Stimulated activated CD4-positive, alpha-beta T cell treated with anti-CD3 and anti-CD28 coated beads, Interleukin-15, amount 100 ng/mL, for 48 hours (primary cell): ENCODE data around the gene FCGBP.
"Not testable (repeated sequence)": the region's sequence is repeated elsewhere in the genome, so short reads cannot be mapped to it uniquely, and the experiment has no call there.

ENCODE experiments used
- DNase-seq, 2 donors: peaks; one replicate each; pipeline ENCODE4 v3.0.0-alpha.2; 2020; ENCODE audit warnings: low read depth in 2 of 2

Gene FCGBP

DNA sequence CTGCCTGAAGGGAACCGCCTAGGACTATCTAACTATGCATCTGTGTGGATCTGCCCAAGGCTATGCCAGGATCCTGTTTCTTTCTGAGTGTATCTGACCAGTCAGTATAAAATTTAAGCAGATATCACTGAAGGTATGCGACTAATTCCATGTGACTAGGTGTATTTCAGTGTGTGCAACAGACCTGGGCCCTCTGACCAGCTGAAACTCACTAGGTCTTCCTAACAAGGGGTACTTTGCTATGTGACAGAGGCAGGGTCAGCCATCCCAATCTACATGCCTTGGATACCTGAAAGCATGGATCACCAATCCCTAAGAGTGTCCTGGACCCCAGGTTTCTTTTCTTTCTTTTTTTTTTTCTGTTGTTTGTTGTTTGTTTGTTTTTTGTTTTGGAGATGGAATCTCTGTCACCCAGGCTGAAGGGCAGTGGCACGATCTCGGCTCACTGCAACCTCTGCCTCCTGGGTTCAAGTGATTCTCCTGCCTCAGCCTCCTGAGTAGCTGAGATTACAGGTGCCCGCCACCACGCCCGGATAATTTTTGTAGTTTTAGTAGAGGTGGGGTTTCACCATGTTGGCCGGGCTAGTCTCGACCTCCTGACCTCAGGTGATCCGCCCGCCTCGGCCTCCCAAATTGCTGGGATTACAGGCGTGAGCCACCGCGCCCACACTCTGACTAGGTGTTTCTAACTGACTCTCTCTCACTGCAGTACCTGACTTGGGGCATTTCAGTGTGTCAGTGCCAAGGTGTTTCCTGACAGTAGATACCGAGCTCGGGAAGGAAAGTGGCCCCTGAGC, 43.5 kb downstream of the FCGBP start:
- no peak for DNase-seq

DNA sequence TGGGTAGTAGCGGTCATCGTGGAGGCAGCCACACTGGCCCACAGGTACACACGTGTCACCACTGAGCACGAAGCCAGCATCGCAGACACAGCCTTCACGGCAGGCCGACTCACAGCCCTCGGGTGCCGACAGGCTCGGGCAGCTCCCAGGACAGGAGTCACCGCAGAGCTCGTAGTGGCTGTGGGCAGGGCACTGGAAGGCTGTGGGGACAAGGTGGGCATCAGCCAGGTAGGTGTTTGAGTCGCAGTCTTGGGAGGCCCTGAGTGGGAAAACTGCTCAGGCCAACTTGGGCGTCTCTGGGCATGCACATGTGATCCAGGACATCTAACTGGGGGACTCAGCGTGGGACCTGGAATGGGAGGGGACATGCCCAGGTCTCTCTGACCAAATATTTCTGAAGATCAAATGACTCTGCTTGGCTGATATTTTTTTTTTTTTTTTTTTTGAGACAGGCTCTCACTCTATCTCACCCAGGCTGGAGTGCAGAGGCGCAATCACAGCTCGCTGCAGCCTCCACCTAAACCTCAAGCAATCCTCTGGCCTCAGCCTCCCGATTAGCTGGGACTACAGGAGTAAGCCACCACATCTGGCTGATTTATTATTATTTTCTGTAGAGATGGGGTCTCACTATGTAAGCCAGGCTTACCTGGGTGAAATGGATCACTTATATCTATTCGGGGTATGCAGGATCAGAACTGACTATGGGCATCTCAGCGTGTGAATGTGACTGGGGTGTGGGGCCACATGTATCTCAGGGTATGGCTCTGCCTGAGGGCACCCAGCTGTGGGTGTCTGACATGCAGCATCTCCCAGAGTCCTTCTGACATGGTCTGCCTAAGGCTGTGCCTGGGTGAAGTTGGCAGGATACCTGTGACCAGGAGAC, 44.3 kb downstream of the FCGBP start:
- not testable (repeated sequence) for DNase-seq

DNA sequence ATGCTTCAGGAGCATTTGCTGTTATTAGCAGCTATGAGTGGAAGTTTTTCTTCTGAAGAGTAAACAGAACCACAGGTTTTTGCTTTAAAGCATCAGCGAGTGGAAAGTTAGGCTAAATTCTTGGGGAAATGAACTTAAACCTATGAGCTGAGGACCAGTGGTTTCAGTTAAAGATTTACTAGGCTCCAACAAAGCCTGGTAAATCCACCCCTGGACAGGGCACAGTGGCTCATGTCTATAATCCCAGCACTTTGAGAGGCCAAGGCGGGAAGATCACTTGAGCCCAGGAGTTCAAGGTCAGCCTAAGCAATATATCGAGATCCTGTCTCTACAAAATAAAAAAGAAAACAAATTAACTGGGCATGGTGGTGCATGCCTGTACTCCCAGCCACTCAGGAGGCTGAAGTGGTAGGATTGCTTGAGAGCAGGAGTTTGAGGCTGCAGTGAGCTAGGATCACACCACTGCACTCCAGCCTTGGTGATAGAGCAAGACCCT, 46.9 kb downstream of the FCGBP start:
- not testable (repeated sequence) for DNase-seq

DNA sequence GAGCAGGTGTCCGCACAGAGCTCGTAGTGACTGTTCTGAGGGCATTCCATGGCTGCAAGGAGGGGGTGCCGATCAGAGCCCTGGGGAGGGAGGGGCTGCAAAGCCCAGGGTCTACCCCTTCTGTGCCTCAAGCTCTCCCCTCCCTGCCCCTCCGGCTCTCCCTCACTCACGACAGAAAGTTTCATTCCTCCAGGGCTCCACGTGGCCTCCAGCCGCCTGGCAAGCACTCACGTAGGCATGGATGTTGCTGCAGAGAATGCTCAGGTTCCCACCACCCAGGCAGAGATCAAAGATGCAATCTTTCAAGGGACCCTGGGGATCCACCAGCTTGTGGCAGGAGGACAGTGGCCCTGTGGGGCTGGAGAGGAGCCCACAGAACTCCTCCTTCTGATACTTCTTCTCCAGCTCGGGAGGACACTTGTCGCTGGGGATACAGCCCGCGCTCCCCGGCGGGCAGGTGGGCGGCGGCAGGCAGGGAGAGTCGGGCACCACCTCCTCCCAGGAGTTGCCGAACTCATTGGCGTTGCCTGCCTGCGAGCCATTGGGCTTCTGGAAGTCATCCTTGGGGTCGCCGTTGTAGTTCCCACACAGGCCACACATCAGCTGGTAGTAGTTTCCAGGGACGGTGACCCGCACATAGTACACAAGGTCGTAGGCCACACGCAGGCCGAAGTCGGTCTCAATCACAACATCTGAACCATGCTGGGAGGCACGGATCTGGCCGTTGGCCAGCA, 48.4 kb downstream of the FCGBP start:
- DNase-seq: not testable (repeated sequence)

DNA sequence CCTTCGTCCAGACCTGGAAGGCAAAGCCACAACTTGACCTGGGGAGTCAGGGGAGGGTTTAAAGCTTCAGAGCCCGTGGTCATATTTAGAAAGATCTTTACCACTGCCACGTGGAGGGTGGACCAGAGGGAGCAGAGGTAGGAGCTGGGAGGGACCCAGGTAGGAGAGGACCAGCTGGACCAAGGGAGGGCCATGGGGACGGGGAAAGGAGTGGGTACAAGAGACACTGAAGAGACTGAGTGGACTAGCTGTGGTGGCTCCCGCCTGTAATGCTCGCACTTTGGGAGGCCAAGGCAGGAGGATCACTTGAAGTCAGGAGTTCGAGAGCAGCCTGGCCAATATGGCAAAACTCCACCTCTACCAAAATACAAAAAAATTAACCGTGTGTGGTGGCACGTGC, 49.7 kb downstream of the FCGBP start:
- not testable (repeated sequence) for DNase-seq
